HFFc6 (cell line): ENCODE measurements around the gene R3HDM1. TPM values are rescaled to one million over a fixed set of nuclear protein-coding genes. Genes with fewer than 3 reads are reported as not detected.
"Not testable (repeated sequence)": the region's sequence is repeated elsewhere in the genome, so short reads cannot be mapped to it uniquely, and the experiment has no call there.

Source experiments
- DNase-seq: peaks from one replicate; pipeline ENCODE4 v3.0.0-alpha.2; 2018
- H3K27ac Mint-ChIP-seq: 2 replicates; pipeline ENCODE4 v1.8.0; 2020; ENCODE audit warnings: mild to moderate bottlenecking, mixed read lengths
- H3K27me3 Mint-ChIP-seq: 2 replicates; pipeline ENCODE4 v1.8.0; 2021; ENCODE audit warnings: mild to moderate bottlenecking, moderate library complexity, mixed read lengths; ENCODE audit not compliant: insufficient read depth
- H3K36me3 Mint-ChIP-seq: 2 replicates; pipeline ENCODE4 v1.8.0; 2021; ENCODE audit warnings: low read depth, mixed read lengths
- H3K4me1 Mint-ChIP-seq: 2 replicates; pipeline ENCODE4 v1.8.0; 2020; ENCODE audit warnings: low read depth, mixed read lengths
- H3K4me3 Mint-ChIP-seq: 2 replicates; pipeline ENCODE4 v1.8.0; 2020; ENCODE audit warnings: mild to moderate bottlenecking, moderate library complexity, mixed read lengths
- H3K9me3 Mint-ChIP-seq: 2 replicates; pipeline ENCODE4 v1.8.0; 2020; ENCODE audit warnings: mild to moderate bottlenecking, mixed read lengths
- total RNA-seq, 6 experiments: library from RNA; stranded (reverse); fragmentation: NEBNext Ultra II Directional; extraction: Animal tissue kit (Norgen Biotek cat#: 25700); gene quantifications; 2 replicates in 1 of 6; 3 replicates in 5 of 6; pipeline ENCODE4 v1.2.3, GENCODE V29; 2021
- TF ChIP-seq, protein P1 (sequence below): fragments of 200-600 bp; sonication (generic); IDR thresholded peaks from 2 replicates; pipeline ENCODE4 v1.5.0; 2021; ENCODE audit warnings: antibody characterized with exemption, mild to moderate bottlenecking

R3HDM1 gene
- total RNA-seq, 6 experiments from 2014 or later = 39.8 to 43.4 (median 42.0) TPM

DNA sequence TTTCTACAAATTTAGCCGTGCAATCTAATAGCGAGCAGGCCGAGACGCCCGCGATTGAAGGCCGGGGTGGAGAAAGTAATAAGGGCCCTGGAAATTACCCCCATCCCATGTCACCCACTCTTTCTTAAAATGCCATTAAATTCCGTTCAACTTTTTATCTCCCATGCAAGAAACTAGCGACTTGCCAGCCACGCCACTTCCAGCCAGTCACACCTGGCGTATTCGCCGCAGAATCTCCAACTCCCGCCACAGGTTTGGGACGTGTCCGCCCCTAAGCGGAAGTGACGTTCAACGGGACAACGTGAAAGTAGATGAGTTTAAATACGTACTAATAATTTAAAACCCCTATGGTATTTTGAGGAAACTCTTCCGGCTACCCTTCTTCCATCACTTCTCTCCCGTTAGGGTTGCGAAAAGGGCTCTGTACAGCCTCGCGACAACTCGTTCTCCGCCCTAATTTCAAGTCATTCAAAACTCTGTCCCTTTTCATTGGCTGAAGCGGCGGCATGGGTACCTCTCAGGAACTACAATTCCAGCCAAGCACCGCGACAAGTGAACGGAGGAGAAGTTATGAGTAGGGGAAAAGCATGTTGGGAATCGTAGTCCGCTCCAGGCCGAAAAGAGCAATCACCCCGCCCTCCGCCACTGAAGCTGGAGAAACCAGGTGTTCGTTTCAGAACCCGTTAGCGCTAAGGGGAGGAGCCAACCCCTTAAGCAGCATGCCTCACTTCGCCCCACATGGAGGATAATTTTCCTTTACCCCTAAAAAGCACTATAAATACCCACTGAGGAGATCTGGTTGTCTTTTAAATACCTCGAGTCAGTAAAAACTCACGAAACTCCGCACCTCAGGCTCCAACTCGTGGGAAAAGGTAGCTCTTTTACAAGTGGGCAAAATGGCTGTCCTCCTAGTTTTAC lies 712 bp upstream of the R3HDM1 start, which contains the start of gene ZRANB3:
Gene ZRANB3 (minus strand): TSS at position 906 of the 918 bp plus-strand sequence.
- peak within 1 kb of the TSS; percentile 73 for H3K27ac Mint-ChIP-seq
- peaks cover 25% of the 10 kb centered on the region for H3K4me1 Mint-ChIP-seq
- no peaks in the 10 kb centered on the region for H3K9me3 Mint-ChIP-seq
- DNase-seq = peak; percentile 98
- H3K36me3 Mint-ChIP-seq = no peaks in the 10 kb centered on the region
- no peaks in the 10 kb centered on the region; the same call in none of the 2 replicates for H3K27me3 Mint-ChIP-seq
- H3K4me3 Mint-ChIP-seq = no peak within 1 kb of the TSS
- TF ChIP-seq, protein P1, sequence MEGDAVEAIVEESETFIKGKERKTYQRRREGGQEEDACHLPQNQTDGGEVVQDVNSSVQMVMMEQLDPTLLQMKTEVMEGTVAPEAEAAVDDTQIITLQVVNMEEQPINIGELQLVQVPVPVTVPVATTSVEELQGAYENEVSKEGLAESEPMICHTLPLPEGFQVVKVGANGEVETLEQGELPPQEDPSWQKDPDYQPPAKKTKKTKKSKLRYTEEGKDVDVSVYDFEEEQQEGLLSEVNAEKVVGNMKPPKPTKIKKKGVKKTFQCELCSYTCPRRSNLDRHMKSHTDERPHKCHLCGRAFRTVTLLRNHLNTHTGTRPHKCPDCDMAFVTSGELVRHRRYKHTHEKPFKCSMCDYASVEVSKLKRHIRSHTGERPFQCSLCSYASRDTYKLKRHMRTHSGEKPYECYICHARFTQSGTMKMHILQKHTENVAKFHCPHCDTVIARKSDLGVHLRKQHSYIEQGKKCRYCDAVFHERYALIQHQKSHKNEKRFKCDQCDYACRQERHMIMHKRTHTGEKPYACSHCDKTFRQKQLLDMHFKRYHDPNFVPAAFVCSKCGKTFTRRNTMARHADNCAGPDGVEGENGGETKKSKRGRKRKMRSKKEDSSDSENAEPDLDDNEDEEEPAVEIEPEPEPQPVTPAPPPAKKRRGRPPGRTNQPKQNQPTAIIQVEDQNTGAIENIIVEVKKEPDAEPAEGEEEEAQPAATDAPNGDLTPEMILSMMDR = no peak

DNA sequence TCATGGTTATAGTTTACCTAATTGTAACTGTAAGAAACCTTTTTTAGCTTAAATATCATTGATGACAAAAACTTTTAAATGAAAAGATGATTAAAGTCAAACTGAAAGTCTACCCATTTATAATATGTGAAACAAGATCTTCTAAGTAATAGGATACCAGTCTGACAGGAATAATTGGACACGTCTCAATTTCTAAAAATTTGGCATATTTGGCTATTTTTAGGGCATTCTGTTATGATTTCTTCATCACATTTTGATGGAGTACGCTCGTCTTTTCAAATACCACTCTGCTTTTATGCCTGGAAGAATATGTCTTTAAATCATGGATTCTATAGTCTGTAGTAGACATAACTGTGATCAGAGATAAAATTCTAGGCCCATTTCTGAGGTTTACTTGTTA lies 1.3 kb downstream of the R3HDM1 start:
- peaks cover 25% of the 10 kb centered on the region for H3K4me1 Mint-ChIP-seq
- no peak for DNase-seq
- peak overlapping the region; percentile 73 for H3K27ac Mint-ChIP-seq
- TF ChIP-seq, protein P1 = no peak
- H3K27me3 Mint-ChIP-seq = no peaks in the 10 kb centered on the region; the same call in none of the 2 replicates
- H3K4me3 Mint-ChIP-seq = no peak overlapping the region
- no peaks in the 10 kb centered on the region for H3K9me3 Mint-ChIP-seq
- H3K36me3 Mint-ChIP-seq = no peaks in the 10 kb centered on the region

GRCh38 chr2:135533545-135533944 lies 2.3 kb downstream of the R3HDM1 start:
- H3K27ac Mint-ChIP-seq, H3K4me3 Mint-ChIP-seq, H3K9me3 Mint-ChIP-seq, DNase-seq, H3K27me3 Mint-ChIP-seq, H3K36me3 Mint-ChIP-seq: not testable (repeated sequence)
- H3K4me1 Mint-ChIP-seq = peaks cover 22% of the 10 kb centered on the region

DNA sequence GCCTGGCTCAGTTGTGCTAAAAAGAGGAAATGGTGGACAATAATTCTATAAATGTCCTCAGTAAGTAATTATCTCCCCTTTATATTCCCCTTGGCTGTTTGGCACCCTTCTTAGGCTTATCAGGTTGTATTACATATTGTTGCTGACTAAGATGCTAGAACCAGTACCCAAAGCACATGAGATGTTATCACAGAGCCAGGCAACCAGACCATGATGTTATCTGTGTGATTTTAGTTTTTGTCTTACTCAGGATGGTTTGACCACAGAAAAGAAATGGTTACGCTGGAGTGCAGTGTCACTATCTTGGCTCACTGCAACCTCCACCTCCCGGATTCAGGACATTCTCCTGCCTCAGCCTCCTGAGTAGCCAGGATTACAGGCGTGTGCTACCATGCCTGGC lies 15.2 kb downstream of the R3HDM1 start:
- TF ChIP-seq, protein P1 = no peak
- Mint-ChIP-seq H3K4me1 (peaks cover 9% of the 10 kb centered on the region), H3K4me3 (no peak overlapping the region), H3K36me3 (no peaks in the 10 kb centered on the region), H3K27ac (no peak overlapping the region), H3K9me3 (no peaks in the 10 kb centered on the region), H3K27me3 (no peaks in the 10 kb centered on the region)
- no peak for DNase-seq

DNA sequence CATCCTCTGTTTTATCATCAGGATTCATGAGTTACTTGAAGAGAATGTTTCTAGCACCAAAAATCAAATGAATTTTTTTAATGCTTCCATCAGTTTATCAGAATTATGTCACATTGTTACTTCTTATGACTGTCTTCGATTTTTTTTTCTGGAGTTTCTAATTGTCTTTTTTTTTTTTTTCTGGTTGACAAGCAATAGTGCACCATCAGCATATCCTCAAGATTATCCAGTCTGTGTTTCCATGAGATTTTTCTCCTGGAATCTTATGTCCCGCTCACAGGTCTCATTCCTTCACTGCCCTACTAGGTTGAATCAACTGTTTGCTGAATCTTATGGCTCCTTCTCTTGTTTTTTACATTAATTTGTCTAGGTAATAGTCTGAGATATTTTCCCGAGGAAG lies 16.0 kb downstream of the R3HDM1 start:
- no peaks in the 10 kb centered on the region for H3K9me3 Mint-ChIP-seq
- no peaks in the 10 kb centered on the region for H3K27me3 Mint-ChIP-seq
- no peak overlapping the region for H3K4me3 Mint-ChIP-seq
- H3K4me1 Mint-ChIP-seq = peaks cover 9% of the 10 kb centered on the region
- no peaks in the 10 kb centered on the region for H3K36me3 Mint-ChIP-seq
- H3K27ac Mint-ChIP-seq = no peak overlapping the region
- TF ChIP-seq, protein P1 = no peak
- DNase-seq = no peak

DNA sequence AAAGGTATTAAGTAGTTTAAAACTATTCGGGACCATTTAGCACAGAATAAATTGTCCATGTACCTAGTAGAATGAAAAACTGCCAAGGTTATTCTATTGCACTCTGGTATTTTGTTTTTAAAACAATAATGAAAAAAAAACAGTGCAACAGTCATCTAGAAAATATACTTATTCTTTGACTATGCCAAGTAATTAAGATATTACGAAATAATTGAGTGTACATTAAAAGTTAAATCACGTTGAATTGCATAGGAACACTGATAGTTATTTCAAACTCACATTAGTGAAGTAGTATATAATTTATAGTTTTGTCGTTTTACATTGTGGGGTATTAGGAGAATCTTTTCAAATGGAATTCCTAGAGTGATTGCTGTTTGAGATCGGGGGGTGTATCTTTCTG lies 20.1 kb downstream of the R3HDM1 start:
- H3K4me3 Mint-ChIP-seq = no peak overlapping the region
- TF ChIP-seq, protein P1 = no peak
- no peak for DNase-seq
- peaks cover 9% of the 10 kb centered on the region; the same call in 1 of the 2 replicates for H3K36me3 Mint-ChIP-seq
- no peaks in the 10 kb centered on the region for H3K9me3 Mint-ChIP-seq
- H3K27ac Mint-ChIP-seq = no peak overlapping the region
- H3K27me3 Mint-ChIP-seq = no peaks in the 10 kb centered on the region
- H3K4me1 Mint-ChIP-seq = peaks cover 3% of the 10 kb centered on the region
